Ascending aorta (tissue), 2 donors: ENCODE measurements around the gene WFS1. TPM values are rescaled to one million over a fixed set of nuclear protein-coding genes. Genes with fewer than 3 reads are reported as not detected.
A peak's percentile ranks its signal among the peaks of the same experiment; 100 is the strongest.

ENCODE experiments used
- DNase-seq, 2 donors: peaks; one replicate each; pipeline ENCODE4 v3.0.0-alpha.2; 2019; ENCODE audit warnings: low spot score in 2 of 2
- H3K27ac ChIP-seq, 2 donors: fragments of 200-600 bp; sonication (generic); one replicate each; pipeline ENCODE4 v1.5.1; 2016 to 2017; ENCODE audit warnings: mild to moderate bottlenecking in 1 of 2
- H3K27me3 ChIP-seq: fragments of 200-600 bp; sonication (generic); one replicate; pipeline ENCODE4 v1.5.1; 2017
- H3K36me3 ChIP-seq, 2 donors: fragments of 200-600 bp; sonication (generic); one replicate each; pipeline ENCODE4 v1.5.1; 2016
- H3K4me1 ChIP-seq, 2 donors: fragments of 200-600 bp; sonication (generic); one replicate each; pipeline ENCODE4 v1.5.1; 2016 to 2017; ENCODE audit warnings: mild to moderate bottlenecking in 1 of 2
- H3K4me3 ChIP-seq, 2 donors: fragments of 200-600 bp; sonication (generic); one replicate each; pipeline ENCODE4 v1.5.1; 2016 to 2017; ENCODE audit warnings: mild to moderate bottlenecking in 1 of 2
- H3K9me3 ChIP-seq, 2 donors: fragments of 200-600 bp; sonication (generic); one replicate each; pipeline ENCODE4 v1.5.1; 2016
- intact Hi-C: fragments of 100-400 bp; cut with DNase I; formaldehyde crosslinking; loops from one replicate; pipeline ENCODE4 v1.15.1; 2023
- total RNA-seq: library from RNA; depleted of rRNA; stranded (reverse); fragments of >200 nt; gene quantifications from one replicate; pipeline ENCODE4 v1.1.0, GENCODE V29; 2016
- TF ChIP-seq, protein P1 (sequence below), 3 experiments: fragments of 200-600 bp in 2 of 3; fragments of 450-650 bp in 1 of 3; sonication (generic) in 2 of 3; IDR thresholded peaks; one replicate each; pipeline ENCODE4 v1.5.1; 2016 to 2019; ENCODE audit warnings: antibody characterized with exemption in 3 of 3, mild to moderate bottlenecking in 1 of 3, moderate library complexity in 1 of 3

The WFS1 gene
- total RNA-seq, 1 donor from 2014 or later = 166 TPM

DNA sequence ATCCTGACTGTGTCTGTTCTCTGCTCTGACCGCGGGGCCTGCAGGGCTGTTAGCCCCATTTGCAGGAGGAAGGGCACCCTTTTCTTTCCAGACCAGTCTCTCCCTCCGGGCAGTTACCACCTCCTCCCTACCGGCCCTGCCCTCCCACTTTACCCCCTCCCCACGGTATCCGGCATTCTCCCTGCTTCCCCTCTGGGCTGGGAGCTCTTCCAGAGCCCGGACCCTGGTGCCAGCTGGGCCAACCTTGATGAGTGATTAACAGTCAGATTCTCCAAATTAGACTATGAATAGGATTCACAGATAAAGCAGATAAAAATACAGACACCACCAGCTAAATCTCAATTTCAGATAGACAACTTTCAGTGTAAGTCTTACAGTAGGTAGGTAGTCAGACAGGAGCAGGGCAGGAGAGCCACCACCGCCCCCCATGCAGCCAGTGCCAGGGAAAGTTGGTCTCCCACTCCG lies 23.4 kb upstream of the WFS1 start:
- H3K4me3 ChIP-seq = no peak overlapping the region
- DNase-seq = no peak
- no peak overlapping the region for H3K27ac ChIP-seq
- H3K27me3 ChIP-seq = peaks cover 5% of the 10 kb centered on the region
- intact Hi-C loops = no loop called here
- no peaks in the 10 kb centered on the region for H3K36me3 ChIP-seq
- H3K4me1 ChIP-seq = no peaks in the 10 kb centered on the region
- TF ChIP-seq, protein P1, sequence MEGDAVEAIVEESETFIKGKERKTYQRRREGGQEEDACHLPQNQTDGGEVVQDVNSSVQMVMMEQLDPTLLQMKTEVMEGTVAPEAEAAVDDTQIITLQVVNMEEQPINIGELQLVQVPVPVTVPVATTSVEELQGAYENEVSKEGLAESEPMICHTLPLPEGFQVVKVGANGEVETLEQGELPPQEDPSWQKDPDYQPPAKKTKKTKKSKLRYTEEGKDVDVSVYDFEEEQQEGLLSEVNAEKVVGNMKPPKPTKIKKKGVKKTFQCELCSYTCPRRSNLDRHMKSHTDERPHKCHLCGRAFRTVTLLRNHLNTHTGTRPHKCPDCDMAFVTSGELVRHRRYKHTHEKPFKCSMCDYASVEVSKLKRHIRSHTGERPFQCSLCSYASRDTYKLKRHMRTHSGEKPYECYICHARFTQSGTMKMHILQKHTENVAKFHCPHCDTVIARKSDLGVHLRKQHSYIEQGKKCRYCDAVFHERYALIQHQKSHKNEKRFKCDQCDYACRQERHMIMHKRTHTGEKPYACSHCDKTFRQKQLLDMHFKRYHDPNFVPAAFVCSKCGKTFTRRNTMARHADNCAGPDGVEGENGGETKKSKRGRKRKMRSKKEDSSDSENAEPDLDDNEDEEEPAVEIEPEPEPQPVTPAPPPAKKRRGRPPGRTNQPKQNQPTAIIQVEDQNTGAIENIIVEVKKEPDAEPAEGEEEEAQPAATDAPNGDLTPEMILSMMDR (IDR thresholded peaks at IDR 0.05) = no peak
- H3K9me3 ChIP-seq = no peaks in the 10 kb centered on the region

DNA sequence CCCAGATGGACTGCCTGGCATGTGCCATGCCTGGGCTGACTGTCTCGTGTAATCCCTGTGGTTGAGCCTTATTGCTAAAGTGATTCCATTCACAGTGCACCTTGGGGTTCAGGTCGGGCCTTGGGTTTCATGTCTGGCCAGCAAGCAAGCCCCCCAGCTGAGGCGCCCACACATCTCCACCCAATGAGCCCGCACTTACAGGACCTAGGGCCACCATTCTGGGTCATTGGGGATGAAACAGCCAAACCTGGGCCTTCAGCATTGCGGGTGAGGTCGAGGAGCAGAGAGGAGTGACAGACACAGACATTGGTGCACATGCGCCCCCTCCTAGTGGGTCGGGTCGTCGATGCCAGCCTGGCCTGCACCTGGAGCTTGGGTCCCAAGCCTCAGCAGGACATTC lies 21.3 kb upstream of the WFS1 start:
- no peaks in the 10 kb centered on the region for H3K4me1 ChIP-seq
- no peak overlapping the region for H3K4me3 ChIP-seq
- TF ChIP-seq, protein P1 (IDR thresholded peaks at IDR 0.05) = no peak
- peaks cover 5% of the 10 kb centered on the region for H3K27me3 ChIP-seq
- H3K36me3 ChIP-seq = no peaks in the 10 kb centered on the region
- no peak for DNase-seq
- no peak overlapping the region for H3K27ac ChIP-seq
- intact Hi-C loops = no loop called here
- no peaks in the 10 kb centered on the region for H3K9me3 ChIP-seq

DNA sequence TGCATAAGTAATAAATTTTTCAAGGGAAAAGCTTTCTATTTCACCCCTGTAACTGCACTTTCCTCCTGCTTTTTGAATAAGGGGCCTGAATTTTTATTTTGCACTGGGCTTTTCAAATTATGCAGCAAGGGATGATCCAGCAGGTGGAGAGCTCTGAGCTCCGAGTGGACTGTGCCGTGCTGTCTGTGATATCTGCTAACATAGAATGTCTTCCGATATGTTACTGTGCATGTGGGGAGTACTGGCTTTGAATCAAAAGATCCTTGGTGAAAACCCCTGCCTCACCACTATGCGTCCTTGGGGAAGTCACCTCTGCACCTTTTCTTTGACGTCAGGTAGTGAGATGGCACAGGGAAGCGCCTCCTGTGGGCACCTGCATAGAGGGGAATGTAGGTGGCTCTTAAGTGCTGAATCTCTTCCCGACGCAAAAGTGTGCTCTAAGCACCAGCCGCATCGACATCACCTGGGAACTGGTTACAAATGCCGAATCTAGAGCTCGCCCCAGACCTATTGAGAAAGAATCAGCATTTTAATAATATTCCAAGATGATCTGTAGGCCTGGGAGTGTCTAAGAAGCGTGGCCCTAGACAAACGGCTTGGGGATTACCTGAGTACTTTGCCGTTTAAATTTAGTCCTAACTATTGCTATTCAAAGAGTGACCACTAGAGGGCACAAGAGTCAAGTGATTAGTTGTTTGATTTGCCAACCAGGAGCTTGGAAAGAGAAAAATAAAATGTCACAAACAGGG lies 19.2 kb upstream of the WFS1 start:
- H3K27me3 ChIP-seq = peaks cover under 1% of the 10 kb centered on the region
- intact Hi-C loops = loop anchor here (1.0 kb wide), 1 partner anchor 77 kb away; no protein-coding TSS in a partner anchor
- no peak overlapping the region for H3K4me3 ChIP-seq
- H3K4me1 ChIP-seq = no peaks in the 10 kb centered on the region
- no peaks in the 10 kb centered on the region for H3K36me3 ChIP-seq
- no peaks in the 10 kb centered on the region for H3K9me3 ChIP-seq
- TF ChIP-seq, protein P1 (IDR thresholded peaks at IDR 0.05) = peak; percentile 76 to 86 (median 76)
- H3K27ac ChIP-seq = no peak overlapping the region
- no peak for DNase-seq

DNA sequence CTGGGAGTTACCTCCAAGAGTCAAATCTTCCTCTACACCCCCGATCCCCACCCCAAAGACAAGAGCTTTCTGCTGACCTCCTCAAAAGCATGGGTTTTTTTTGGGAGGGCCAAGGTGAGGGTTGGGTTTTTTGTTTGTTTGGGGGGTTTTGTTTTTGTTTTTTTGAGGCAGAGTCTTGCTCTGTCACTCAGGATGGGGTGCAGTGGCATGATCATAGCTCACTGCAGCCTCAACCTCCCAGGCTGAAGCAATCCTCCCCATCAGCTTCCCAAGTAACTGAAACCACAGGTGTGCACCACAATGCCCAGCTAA lies 18.7 kb upstream of the WFS1 start:
- Histone ChIP-seq H3K4me1 (no peaks in the 10 kb centered on the region), H3K4me3 (no peak overlapping the region), H3K27me3 (no peaks in the 10 kb centered on the region), H3K36me3 (no peaks in the 10 kb centered on the region), H3K9me3 (no peaks in the 10 kb centered on the region), H3K27ac (no peak overlapping the region)
- TF ChIP-seq, protein P1 (IDR thresholded peaks at IDR 0.05) = no peak
- no peak for DNase-seq
- intact Hi-C loops = loop anchor here (1.0 kb wide), 1 partner anchor 76 kb away; no protein-coding TSS in a partner anchor

DNA sequence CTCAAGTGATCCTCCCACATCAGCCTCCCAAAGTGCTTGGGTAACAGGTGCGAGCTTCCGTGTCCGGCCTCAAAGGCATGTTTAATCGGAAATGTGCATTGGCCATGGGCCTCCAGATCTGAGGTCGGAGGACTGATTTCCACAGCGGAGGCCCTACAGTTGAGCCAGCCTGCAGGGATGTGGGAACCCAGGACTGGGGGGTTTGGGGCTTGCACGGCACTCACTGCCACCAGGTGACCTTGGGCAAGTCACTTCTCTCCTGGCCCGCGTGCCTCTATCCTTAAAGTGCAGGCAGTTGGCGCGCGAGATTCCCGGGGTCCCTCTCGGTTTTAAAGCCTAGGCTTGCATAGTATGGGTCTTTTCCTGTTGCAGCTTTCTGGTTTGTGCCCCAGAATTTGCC lies 18.3 kb upstream of the WFS1 start:
- H3K9me3 ChIP-seq = no peaks in the 10 kb centered on the region
- H3K4me3 ChIP-seq = no peak overlapping the region
- intact Hi-C loops = no loop called here
- H3K27me3 ChIP-seq = no peaks in the 10 kb centered on the region
- no peak for DNase-seq
- TF ChIP-seq, protein P1 (IDR thresholded peaks at IDR 0.05) = no peak
- no peaks in the 10 kb centered on the region for H3K36me3 ChIP-seq
- H3K27ac ChIP-seq = no peak overlapping the region
- no peaks in the 10 kb centered on the region for H3K4me1 ChIP-seq
